Cortex of kidney (tissue), 1 donor: ENCODE data around the gene BTBD9.

Experiments used
- DNase-seq: peaks from one replicate; lab custom pipeline; 2025; lab: John Stamatoyannopoulos, UW

Gene BTBD9

GRCh38 chr6:38176797-38177751 lies 462.7 kb downstream of the BTBD9 start:
- no peak for DNase-seq

DNA sequence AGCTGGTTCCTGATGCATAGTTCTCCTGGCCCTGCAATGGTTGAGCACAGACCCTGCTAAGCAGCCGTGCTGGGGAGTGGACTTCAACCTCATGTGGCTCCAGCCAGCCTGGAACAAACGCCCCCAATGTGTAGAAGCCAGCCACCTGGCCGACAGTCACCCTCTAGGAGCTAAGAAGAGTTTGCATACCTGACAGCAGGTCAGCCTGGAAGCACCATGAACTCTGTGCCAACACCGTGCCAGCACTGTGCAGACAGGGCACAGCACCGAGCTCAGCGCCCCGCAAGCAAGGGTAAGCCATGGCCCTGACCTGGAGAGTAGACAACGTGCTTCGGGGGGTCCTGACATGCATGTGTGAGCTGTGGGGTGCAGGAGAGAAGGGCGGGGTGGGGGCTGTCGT lies 463.9 kb downstream of the BTBD9 start:
- no peak for DNase-seq

DNA sequence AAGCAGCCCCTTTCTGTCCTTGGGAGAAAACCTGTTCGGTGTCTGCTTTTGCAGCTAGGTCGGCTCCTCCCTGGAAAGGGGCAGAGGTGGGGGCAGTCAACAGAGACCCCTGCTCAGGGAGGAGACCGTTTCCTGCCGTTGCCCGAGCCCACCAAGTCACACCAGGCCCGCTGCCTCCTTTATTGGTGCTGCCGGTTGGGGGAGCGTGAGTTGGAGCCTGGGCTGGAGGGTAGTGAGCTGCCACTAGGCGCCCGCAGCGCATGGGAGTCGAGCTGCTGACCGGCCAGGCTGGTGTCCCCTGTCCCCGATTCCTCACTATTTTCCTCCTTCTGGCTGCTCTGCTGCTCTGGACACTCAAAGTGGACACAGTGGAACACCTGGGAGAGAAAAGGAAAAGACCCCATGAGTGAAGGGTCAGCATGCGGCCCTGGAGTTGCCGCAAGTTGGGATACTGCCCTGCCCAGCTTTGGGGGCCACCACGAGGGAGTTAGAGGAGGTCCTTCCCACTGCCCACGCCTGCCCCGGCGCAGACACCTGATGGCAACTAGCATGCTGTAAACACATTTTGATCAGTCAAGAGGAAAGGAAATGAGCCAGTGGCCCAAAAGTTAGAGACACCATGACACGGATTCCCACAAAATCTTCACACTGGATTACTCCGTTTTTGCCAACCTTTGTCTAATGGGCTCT lies 464.8 kb downstream of the BTBD9 start:
- no peak for DNase-seq

DNA sequence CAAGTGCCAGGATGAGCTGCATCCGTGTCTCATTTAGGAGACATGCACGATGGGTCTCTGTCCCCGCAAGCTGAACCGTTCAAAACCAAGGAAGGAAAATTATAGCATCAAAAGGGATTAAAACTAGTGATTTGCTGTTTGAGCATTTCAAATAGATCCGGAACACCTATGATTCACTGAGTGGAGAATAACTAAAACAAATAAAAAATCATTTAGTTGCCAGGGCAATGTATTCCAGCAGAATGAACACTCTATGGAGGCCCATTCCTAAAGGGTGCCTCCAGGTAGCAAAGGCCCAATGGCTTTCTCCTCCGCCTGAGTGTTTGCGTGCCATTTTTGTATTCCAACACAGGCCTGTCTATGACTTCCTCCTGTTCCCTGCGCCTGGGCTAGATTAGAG lies 465.4 kb downstream of the BTBD9 start:
- DNase-seq = no peak

DNA sequence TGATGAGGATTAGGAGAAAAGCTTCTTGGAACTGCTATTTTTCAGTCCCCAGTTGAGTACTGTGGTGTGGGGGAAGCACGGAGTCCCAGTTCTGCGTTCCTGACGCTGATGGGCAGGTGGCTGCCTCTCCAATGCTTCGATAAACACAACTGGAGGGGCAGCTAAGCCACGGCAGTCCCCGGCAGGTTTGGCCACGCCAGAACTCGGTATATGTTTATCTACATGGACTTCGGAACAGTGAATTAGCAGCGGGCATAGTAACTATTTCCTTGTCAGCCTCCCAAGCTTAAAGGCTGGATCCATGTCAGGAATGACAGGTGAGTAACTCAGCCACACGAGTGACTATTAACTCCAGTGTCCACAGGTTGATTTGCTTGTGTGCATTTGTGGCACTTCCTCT lies 465.8 kb downstream of the BTBD9 start:
- no peak for DNase-seq

GRCh38 chr6:38172739-38173410 lies 466.9 kb downstream of the BTBD9 start:
- DNase-seq = no peak

DNA sequence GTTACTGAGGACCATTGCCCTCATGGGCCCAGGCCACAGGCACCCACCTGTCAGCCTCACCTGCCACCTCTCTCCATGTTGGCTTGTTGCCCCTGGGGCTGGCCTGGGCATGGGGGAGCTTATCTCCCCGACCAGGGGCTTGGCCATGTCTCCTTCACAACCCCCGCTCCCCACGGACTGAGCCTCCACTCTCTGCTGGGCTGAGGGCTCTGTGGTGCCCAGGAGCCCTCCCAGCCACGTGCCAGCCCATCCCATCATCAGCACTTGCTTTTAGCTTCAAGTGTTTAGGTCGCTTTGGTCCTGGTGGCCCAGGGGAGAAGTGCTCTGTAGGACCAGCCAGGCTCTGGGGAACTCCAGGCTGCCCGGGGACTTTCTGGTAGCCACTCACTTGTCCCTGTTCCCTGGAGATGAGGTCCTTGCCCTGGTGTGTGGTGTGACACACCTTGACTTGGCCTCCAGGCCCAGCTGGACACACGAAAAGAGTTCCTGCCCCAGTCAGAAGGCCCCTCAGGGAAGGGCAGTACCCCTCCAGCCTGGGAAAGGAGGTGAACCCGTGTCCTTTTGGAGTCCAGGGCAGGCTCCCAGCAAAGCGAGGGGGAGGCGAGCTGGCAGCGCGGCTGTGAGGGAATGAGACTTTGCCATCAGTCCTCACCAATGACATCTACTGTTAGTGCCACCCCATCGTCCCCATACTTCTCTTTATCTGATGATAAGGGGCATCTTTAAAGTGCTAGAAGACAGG lies 467.6 kb downstream of the BTBD9 start:
- DNase-seq = no peak

DNA sequence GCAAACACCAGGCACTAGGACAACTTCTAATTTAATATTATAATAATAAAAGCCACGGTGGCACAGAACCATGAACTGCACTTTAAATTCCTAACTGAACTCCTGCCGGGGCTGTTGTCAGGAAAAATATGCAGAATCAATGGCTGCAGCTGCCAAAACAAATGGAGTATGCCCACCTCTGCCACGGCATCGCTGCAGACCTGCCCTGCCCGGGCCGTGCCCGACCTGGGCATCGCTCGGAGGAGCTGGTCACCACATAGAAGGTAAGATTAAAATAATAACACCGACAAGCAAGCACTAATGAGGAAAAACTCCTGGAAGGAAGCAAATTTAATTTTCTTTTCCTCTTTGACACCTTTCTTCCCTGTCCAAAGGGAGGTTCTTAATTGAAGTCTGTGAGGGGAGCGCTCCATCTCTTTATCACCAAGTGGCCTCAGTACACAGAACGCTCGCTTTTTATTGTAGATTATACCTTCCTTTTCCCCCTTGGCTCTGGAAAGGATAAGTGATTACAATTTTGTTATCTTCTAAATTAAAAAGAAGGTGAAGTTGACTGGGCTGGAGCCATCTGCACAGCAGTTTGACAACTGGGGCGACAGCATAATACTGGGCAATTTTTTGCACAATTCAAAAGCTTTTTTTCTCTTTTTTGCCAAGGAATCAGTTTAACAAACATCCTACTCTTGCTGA lies 468.9 kb downstream of the BTBD9 start:
- no peak for DNase-seq

- no peak for DNase-seq
Measured at GRCh38 chr6:38169977-38170526, 469.7 kb downstream of the BTBD9 start.

- DNase-seq = no peak
Measured at GRCh38 chr6:38169221-38169976, 470.3 kb downstream of the BTBD9 start.

DNA sequence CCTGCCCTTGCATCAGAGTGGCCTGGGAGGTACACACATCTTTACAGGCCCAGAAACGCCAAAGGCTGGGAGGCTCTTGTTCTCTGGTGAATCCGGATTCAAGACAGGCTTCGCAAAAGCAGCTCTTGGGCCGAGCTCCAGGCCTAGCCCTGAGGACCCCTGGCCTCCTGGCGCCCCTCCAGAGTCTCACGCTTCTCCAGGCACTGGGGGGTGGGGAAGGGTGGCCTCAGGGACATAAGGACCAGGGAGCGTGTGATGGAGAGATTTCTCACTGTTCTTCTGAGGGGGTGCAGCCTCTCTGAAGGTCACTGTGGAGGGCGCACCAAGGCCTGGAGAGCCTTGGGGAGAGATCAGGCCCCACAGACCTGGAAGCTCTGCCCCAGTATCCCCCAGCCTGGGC lies 471.0 kb downstream of the BTBD9 start:
- DNase-seq = no peak

- DNase-seq = no peak
Measured at GRCh38 chr6:38168126-38168525, 471.6 kb downstream of the BTBD9 start.

- no peak for DNase-seq
Measured at GRCh38 chr6:38167598-38167997, 472.1 kb downstream of the BTBD9 start.

DNA sequence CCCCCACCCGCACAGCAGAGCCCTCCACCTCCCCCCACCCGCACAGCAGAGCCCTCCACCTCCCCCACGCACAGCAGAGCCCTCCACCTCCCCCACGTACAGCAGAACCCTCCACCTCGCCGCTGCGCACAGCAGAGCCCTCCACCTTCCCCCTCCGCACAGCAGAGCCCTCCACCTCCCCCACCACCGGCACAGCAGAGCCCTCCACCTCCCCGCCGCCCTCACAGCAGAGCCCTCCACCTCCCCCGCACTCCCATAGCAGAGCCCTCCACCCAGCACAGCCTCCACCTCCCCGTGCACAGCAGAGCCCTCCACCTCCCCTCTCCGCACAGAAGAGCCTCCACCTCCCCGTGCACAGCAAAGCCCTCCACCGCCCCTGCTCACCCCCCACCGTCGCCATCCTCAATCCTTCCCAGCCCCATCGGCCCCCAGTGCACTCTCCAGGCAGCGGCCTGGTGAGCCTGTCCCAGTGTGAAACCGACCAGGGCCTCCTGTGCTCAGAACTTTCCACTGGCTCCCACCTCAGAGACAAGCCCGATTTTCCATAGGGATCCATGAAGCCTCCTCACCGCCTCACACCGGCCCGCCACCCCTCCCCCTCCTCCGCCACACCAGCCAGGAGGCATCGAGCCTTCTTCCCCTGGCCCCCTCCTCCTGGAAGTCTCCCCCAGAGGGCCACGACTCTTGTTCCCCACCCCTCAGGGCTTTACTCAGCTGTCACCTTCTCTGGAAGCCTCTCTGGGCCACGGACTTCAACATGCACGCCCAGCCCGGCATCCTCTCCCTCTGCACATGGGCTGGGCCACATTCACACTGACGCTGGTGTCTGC lies 473.1 kb downstream of the BTBD9 start:
- no peak for DNase-seq

DNA sequence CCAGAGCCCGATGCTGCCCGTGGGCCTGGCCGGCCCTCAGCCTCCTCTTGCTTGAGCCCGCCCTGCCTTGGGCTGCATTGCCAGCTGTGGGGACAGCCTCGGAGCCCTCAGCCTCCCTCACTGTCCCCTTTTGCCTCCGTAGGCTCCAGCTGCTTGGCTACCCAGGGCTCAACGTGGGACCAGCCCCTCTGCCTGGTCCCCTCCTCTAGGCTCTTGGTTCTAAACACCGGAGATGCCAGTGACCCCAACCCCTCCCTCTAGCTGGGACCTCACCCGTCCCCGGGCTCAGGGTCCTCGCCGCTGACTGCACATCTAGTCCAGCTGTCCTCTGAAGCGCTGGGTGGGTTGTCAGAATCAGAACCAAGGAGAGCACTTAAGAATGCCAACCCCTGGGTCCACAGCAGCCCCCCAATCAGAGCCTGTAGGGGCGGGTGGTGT lies 475.0 kb downstream of the BTBD9 start:
- no peak for DNase-seq

GRCh38 chr6:38164131-38164481 lies 475.6 kb downstream of the BTBD9 start:
- no peak for DNase-seq

DNA sequence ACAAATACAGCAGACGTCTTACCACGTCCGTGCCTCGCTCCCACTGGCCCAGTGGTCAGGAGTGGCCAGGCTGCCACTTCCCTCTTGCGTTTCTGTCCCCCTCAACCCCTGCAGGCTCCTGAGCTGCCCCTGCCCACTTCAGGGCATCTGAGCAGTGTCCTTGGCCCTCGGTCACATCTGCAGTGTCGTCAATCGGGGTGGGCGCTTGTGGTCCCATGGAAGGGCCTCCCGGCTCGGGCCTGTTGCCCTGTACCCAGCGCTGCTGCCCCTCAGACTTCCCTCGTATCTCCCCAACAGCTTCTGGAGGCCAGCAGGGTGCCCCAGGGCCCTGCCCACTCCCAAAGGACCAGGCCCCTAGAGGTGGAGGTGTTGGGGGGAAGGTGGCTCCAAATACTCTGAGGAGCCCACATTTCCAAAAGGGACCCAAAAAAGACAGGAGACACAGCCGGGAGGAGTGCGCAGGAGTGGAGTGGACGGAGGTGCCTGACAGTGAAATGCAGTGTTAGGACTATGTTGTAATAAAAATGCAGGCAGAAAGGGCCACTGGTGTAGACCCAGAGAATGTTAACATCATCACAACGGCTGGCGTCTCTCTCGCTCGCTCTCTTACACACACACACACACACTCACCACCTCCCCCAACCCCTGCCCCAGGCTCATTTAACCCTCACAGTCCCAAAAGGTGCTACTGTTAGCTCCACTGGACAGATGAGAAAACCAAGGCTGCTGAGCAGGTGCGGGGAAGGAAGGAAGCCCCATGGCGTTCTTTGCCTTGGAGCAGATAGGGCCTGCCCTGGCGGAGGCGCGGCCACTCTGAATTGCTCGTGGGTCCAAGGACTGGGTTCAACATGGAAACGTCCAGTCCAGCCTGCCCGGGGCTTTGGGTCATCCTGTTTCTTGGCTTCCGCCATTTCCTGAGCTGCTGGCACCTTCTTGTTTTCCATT lies 476.3 kb downstream of the BTBD9 start:
- DNase-seq = no peak

GRCh38 chr6:38162493-38163185 lies 477.1 kb downstream of the BTBD9 start:
- DNase-seq = no peak
